Rectal smooth muscle tissue (tissue), 1 donor: Measurements from ENCODE around the gene HOXB4.
A peak's percentile ranks its signal among the peaks of the same experiment; 100 is the strongest.

ENCODE experiments used
- H3K27ac ChIP-seq: one replicate; pipeline ENCODE4 v1.7.0; 2013; ENCODE audit warnings: low read depth, low read length, inconsistent platforms
- H3K27me3 ChIP-seq: one replicate; pipeline ENCODE4 v1.7.0; 2013; ENCODE audit warnings: low read length; ENCODE audit not compliant: control insufficient read depth, insufficient read depth
- H3K36me3 ChIP-seq: one replicate; pipeline ENCODE4 v1.7.0; 2013; ENCODE audit warnings: low read length; ENCODE audit not compliant: control insufficient read depth, insufficient read depth
- H3K4me1 ChIP-seq: one replicate; pipeline ENCODE4 v1.7.0; 2013; ENCODE audit warnings: low read length; ENCODE audit not compliant: control insufficient read depth, insufficient read depth
- H3K4me3 ChIP-seq: one replicate; pipeline ENCODE4 v1.7.0; 2013; ENCODE audit warnings: low read length
- H3K9ac ChIP-seq: one replicate; pipeline ENCODE4 v1.7.0; 2013; ENCODE audit warnings: low read length

HOXB4 gene

DNA sequence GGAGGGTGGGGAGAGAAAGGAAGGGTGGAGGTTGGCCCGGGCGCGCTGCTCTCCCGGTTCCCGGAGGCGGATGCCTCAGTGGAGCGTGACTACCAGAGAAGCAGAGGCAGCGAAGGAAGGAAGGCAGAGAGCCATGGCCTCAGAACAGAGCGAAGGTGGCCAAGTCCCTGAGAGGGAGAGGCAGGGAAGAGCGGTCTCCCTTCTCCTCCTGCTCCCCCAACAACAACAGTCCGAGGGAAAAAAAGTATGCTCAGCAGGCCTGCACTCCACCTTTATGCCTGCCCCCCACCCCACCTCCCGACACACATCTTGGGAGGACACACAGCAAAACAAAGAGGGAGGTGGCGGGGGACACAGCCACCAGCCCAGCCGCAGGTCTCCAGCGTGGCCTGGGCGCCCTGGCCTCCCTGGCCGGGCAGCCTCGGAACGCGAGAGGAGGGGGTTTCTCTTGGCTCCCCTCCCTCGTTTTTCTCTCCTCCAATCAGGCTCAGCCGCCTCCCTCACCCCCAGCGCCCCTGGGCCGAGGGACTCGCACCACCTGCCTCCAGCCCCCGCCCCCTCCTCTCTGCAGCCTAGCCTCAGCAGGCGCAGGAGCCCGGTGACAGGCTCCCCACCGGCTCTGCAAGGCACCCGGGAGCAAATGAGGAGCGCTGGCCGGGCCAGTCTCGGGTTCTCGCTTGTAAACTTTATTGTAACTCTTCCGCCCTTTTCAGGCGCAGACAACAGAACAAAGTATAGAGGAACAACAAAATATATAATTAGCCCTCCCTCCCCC lies 33.7 kb upstream of the HOXB4 start:
- Histone ChIP-seq H3K27me3 (peaks cover 21% of the 10 kb centered on the region), H3K4me3 (peak overlapping the region; percentile 82), H3K9ac (no peak overlapping the region), H3K36me3 (no peaks in the 10 kb centered on the region), H3K4me1 (no peaks in the 10 kb centered on the region), H3K27ac (no peak overlapping the region)

GRCh38 chr17:48611213-48611612 lies 33.1 kb upstream of the HOXB4 start:
- Histone ChIP-seq H3K27me3 (peaks cover 15% of the 10 kb centered on the region), H3K9ac (peak overlapping the region; percentile 10), H3K27ac (peak overlapping the region; percentile 74), H3K4me3 (peak overlapping the region; percentile 82), H3K36me3 (no peaks in the 10 kb centered on the region), H3K4me1 (no peaks in the 10 kb centered on the region)

DNA sequence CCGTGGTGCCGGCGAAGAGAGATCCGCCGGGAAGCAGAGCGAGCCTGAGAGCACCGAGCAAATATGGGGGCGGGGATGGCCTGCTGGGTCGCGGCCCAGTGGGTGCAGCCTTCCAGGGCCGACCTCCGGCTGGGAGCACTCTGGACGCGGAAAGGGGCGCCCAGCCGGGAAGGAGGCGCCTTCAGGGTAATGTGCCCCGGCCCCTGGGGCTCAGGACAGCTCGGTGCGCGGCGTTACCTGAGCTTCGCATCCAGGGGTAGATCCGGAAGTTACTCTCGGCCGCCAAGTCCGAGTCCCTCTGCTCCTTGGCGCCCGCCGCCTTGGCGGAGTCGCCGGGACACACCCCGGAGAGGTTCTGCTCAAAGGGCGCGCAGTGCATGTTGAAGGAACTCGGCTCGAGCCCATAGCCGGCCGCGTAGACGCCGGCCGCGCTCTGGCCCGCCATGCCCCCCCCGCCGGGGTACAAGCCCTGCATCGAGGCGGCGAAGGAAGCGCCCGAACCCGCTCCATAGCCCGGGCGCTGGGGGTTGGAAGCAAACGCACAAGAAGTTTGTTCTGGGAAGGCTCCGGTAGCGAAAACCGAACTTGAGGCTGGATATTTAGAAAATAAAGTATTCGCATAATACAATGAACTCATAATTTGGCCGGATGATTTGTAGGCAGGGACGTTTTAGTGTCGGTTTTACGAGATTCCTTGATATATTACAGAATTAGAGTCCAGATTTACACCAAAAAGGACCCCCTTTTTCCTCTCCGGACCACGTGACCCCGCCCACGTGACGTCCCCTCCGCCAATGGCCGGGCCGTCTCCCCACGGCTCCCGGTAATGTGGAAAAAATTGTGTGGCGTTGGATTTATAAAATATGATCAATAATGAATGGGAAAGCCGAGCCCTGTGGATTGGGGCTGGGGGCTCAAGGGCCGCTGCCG lies 32.4 kb upstream of the HOXB4 start, which contains the start of gene HOXB7:
HOXB7 (minus strand) TSS at position 736 of the 930 bp plus-strand sequence; CDS start at position 637, 99 bp downstream.
- Histone ChIP-seq H3K27ac (peak within 1 kb of the TSS; percentile 74), H3K9ac (peak within 1 kb of the TSS; percentile 34), H3K27me3 (peaks cover 14% of the 10 kb centered on the region), H3K4me3 (peak within 1 kb of the TSS; percentile 82), H3K36me3 (no peaks in the 10 kb centered on the region), H3K4me1 (no peaks in the 10 kb centered on the region)

GRCh38 chr17:48609759-48610281 lies 31.7 kb upstream of the HOXB4 start:
- Histone ChIP-seq H3K36me3 (no peaks in the 10 kb centered on the region), H3K9ac (no peak overlapping the region), H3K27me3 (peaks cover 19% of the 10 kb centered on the region), H3K4me3 (peak overlapping the region; percentile 82), H3K27ac (peak overlapping the region; percentile 19), H3K4me1 (no peaks in the 10 kb centered on the region)

DNA sequence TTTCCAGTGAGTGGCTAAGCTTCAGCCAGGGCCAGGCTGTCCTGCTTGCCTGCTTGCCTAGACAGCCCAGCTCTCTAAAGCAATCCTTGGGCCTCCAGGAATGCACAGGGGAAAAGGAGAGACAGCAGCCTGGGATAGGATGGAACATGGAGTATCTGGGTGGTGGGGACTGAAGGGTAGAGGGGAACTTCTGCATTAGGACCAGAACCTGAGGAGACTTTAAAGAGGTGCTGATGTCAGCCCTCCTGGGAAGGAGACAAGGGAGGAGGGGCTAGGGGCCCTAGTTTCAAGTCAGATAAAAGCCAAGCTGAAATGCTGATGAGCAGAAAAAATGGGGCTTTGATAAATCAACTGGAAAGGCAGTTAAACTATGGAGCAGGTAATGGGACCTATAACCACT lies 30.9 kb upstream of the HOXB4 start:
- no peak overlapping the region for H3K9ac ChIP-seq
- no peaks in the 10 kb centered on the region for H3K36me3 ChIP-seq
- no peaks in the 10 kb centered on the region for H3K4me1 ChIP-seq
- H3K27me3 ChIP-seq: peaks cover 15% of the 10 kb centered on the region
- no peak overlapping the region for H3K27ac ChIP-seq
- no peak overlapping the region for H3K4me3 ChIP-seq

GRCh38 chr17:48608494-48608834 lies 30.3 kb upstream of the HOXB4 start:
- Histone ChIP-seq H3K27ac (no peak overlapping the region), H3K27me3 (peaks cover 14% of the 10 kb centered on the region), H3K36me3 (no peaks in the 10 kb centered on the region), H3K4me3 (no peak overlapping the region), H3K4me1 (no peaks in the 10 kb centered on the region), H3K9ac (no peak overlapping the region)

DNA sequence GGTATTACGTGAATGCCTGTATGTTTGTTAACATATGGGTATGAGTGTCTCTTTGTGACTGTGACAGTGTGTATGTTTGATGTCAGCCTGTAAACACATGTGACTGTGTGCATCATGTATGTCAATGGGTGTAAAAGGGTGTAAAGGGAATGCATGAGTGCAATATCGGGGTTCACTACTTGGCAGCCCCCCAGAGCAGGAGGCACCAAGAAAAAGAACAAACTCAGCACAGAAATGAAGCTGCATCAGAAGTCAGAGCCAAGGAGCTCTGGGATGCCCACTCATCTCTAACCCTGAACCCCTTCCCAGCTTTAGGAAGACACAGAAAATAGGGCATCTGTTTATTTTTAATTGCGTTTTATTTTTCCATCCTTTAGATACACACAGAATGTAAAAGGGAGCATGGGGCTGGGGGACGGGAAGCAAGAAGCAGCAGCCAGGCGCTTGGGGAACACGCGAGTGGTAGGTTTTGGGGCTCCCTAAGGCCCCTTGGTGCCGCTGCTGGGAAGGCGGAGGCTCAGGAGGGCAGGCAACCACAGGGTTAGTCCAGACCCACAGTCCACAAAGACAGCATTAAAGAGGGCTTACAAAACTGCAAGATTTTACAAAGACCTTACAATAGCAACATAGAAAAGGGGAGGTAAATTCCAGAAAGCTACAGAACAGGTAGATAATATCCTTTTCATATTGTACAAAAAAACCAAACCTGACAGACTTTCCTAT lies 28.9 kb upstream of the HOXB4 start:
- Histone ChIP-seq H3K4me3 (no peak overlapping the region), H3K36me3 (no peaks in the 10 kb centered on the region), H3K27ac (no peak overlapping the region), H3K9ac (no peak overlapping the region), H3K4me1 (peaks cover under 1% of the 10 kb centered on the region), H3K27me3 (peaks cover 10% of the 10 kb centered on the region)

DNA sequence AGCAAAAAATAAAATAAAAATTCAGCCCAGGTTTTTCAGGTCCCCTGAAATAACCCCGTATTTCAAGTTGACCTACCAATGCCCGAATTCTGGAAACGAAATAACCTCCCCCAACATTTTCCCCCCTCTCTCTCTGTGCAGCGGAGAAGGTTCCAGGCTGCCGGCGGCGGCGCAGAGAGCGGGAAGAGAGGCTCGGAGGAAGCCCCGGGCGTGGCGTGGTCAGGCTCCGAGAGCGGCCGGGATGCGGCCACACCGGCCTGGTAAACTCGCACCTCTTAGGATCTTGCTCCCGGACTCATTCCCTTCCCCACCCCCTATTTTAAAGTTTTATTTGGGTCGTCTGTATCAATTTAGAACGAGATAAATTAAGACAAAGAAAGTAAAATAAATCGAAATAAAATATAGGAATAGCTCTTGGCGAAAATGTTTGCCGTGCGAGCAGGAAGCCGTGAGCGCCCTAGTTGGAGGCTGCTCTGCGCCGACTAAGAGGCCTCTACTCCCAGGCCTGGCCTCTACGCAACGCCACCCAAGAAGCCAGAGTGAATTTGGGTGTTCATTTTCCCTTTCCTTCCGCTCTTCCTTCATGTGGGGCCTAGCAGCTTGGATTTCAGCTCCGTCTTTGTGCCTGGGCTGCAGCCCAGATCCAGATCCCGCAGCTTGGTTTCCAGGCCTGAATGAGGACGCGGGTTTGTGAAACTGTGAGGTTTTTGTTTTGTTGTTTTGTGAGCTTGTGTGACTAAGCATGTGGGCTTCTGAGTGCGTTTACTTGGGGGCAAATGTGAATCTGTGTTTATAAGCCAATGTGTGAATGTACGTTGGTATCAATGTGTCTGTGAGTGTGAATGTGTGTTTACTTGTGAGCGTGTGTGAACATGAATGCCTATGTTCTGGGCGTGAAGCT lies 28.1 kb upstream of the HOXB4 start:
- peaks cover 6% of the 10 kb centered on the region for H3K4me1 ChIP-seq
- H3K4me3 ChIP-seq: no peak overlapping the region
- H3K9ac ChIP-seq: no peak overlapping the region
- no peak overlapping the region for H3K27ac ChIP-seq
- H3K36me3 ChIP-seq: no peaks in the 10 kb centered on the region
- H3K27me3 ChIP-seq: peaks cover 5% of the 10 kb centered on the region

- H3K36me3 ChIP-seq: no peaks in the 10 kb centered on the region
Measured at GRCh38 chr17:48605409-48605919, 27.3 kb upstream of the HOXB4 start.

GRCh38 chr17:48604770-48605329 lies 26.7 kb upstream of the HOXB4 start, which contains the start of gene HOXB6:
TSS of gene HOXB6 (minus strand) at chr17:48604986. CDS start at chr17:48598150, 6,836 bp downstream.
- H3K4me3 ChIP-seq: peak within 1 kb of the TSS; percentile 53
- peak within 1 kb of the TSS; percentile 10 for H3K9ac ChIP-seq
- peaks cover 5% of the 10 kb centered on the region for H3K27me3 ChIP-seq
- no peaks in the 10 kb centered on the region for H3K36me3 ChIP-seq
- H3K27ac ChIP-seq: peak within 1 kb of the TSS; percentile 61
- H3K4me1 ChIP-seq: peaks cover 18% of the 10 kb centered on the region

More at GRCh38 chr17:48605409-48605919, 27.3 kb upstream of the HOXB4 start:
- Histone ChIP-seq H3K4me1 (peaks cover 13% of the 10 kb centered on the region), H3K27ac (no peak overlapping the region), H3K9ac (no peak overlapping the region), H3K27me3 (peaks cover 5% of the 10 kb centered on the region), H3K4me3 (peak overlapping the region; percentile 47)
